ENCODE results near the gene SCN4A.

- TF ChIP-seq POLR2AphosphoS5 (IDR thresholded peaks at IDR 0.05; ENCODE audit: low read depth, low read length): no peak
- TF ChIP-seq POLR2A (IDR thresholded peaks at IDR 0.05; ENCODE audit: low read depth, low read length): no peak
Observed at GRCh38 chr17:63986821-63987220, 14.1 kb upstream of the SCN4A start.
